HG02884 (cell line): ENCODE results near the gene MFAP3L.
A peak's percentile ranks its signal among the peaks of the same experiment; 100 is the strongest.
"Not testable (repeated sequence)": the region's sequence is repeated elsewhere in the genome, so short reads cannot be mapped to it uniquely, and the experiment has no call there.

Source experiments
- ATAC-seq: cut with Tn5 transposase; IDR thresholded peaks from one replicate; pipeline ENCODE4 v1.9.1; 2021; ENCODE audit warnings: mild to moderate bottlenecking, moderate library complexity; ENCODE audit not compliant: unreplicated experiment

Gene MFAP3L

GRCh38 chr4:170026253-170027021 lies at the start of gene MFAP3L:
Gene MFAP3L, minus strand, starts transcription at chr4:170026395. Its CDS starts 20,518 bp downstream, at chr4:170005877.
- peak; percentile 77 for ATAC-seq

DNA sequence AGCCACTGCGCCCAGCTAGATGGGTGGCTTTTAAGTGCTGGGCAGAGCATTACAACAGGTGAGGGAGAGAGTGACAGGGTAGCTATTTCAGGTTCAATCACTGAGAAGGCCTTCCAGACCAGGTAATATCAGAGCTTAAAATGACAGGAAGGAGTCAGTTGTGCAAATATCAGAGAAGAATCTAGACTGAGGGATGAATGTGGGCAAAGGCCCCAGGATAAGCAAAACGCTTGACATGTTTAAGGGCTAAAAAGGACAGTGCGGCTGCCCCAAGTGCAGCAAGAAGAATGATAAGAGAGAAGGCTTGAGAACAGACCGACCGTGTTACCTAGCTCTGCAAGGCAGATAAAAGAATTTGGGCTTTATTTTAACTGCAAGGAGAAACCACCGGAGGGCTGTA lies 45.0 kb upstream of the MFAP3L start:
- no peak for ATAC-seq

DNA sequence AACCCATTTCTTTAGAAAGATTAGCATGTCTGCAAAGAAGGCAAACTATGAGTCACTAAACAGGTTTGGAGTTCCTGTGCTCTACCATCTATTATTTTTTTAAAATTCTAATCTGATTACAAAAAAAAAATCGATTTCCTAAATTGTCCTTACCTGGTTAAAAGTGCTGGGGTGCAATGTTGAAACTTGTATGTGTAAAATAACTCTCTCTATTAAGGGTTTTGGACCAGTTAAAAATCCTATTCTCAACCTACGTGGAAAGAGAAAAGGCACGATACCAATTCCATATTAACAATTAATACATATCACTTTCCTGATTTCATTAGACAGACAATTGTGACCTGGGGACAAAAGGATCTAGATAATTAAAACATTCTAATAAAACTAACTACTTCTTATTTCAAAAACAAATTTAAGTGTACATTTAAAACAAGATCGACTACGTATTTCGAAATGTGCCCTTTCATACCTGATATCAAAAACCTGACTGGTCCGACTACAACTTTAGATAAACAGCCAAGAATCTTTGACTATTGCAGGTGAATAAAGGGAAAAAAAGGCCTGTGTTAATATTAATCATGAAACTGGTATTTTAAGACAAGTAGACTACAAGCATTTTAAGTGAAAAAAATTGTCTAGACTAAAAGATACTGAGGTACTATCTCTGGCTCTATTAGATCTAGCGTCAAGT lies 42.4 kb upstream of the MFAP3L start:
- ATAC-seq: no peak

DNA sequence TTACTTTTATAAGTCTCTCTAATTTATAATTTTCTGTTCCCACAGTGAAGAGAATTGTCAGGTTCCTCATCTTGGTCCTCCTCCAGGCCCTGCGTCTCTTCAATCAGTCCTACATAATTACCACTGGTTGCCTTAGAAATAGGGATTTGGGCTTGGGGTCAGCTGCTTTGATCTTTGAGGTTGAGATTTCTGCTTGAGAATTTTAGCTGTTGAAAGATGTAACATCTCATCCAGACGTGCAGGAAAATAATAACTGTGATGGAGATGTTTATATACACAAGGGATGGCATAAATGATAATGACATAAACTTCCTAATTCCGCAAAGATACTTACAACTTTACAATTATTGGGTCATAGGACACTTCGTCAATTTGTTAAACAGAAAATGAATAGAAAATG lies 33.2 kb upstream of the MFAP3L start:
- no peak for ATAC-seq

GRCh38 chr4:170058826-170059225 lies 32.6 kb upstream of the MFAP3L start:
- ATAC-seq: no peak

GRCh38 chr4:170057866-170058265 lies 31.7 kb upstream of the MFAP3L start:
- no peak for ATAC-seq

- no peak for ATAC-seq
Observed at GRCh38 chr4:170052919-170053318, 26.7 kb upstream of the MFAP3L start.

DNA sequence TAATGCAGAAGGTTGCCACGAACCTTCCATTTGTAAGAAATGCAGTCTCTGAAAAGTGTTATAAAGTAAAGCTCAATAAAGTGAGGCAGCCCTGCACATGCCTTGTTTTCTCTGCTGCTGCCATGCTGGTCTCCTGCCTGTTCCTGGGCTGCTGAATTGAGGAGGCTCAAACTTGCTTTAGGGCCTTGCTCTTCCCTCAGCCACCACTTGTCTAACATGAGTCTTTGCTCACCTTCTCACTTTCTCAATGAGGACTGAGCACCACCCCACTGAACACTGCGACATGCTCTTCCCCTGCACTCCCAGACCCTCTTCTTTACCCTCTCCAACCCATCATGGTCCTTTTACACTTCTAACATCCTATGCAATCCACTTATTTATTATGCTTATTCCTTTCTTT lies 25.2 kb upstream of the MFAP3L start:
- ATAC-seq: no peak

DNA sequence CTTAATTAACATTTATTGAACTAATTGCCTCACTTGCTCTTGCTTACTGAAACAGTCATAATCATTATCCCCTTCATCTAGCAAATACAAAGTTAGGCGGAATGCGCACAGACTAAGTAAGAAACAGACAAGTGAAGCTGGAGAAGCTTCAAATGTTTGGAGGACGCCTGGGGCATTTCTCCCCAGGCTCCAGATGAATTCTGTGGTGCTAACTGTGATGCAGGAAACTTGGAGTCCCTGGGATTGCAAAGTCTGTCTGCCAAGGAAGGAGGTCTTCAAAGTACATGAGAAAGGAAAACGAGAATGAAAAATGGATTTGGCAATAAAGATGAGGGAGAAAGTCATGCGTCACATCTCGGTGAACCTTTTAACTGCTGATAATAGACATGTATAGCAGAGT lies 23.6 kb upstream of the MFAP3L start:
- no peak for ATAC-seq

GRCh38 chr4:170047771-170048354 lies 21.7 kb upstream of the MFAP3L start:
- ATAC-seq: no peak

DNA sequence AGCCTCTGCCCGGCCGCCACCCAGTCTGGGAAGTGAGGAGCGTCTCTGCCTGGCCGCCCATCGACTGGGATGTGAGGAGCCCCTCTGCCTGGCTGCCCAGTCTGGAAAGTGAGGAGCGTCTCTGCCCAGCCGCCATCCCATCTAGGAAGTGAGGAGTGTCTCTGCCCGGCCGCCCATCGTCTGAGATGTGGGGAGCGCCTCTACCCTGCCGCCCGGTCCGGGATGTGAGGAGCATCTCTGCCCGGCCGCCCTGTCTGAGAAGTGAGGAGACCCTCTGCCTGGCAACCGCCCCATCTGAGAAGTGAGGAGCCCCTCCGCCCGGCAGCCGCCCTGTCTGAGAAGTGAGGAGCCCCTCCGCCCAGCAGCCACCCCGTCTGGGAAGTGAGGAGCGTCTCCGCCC lies 20.0 kb upstream of the MFAP3L start:
- ATAC-seq: not testable (repeated sequence)

DNA sequence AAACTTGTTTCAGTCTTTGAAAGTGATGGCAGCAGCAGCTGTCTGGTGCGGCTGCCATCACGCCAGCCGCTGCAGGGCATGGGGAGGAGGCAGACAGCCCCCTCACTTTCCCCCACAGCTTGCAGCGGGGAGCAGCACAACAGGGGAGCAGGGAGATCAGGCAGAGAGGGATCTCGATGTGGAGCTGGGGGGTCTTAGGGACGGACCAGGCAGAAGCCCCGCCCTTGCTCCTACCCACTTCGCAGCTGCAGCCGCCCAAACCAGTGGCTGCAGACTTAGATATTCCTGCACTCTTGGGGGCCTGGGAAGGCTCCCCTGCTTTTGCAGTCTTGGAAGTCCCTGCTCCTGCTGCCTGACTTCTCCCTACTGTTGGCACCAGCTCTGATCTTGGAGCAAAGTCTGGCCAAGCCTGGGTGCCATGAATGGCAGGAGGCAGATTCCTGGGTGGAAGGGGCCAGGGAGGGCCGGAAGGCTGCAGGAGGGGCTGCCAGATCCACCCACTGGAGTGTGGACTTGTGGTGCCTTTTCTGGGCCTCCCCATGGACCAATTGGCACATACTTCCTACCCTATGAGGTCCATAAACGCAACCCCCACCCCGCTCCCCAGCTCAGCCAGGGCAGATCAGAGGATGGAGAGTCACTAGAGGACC lies 14.0 kb upstream of the MFAP3L start:
- no peak for ATAC-seq

GRCh38 chr4:170038769-170039168 lies 12.6 kb upstream of the MFAP3L start:
- no peak for ATAC-seq

DNA sequence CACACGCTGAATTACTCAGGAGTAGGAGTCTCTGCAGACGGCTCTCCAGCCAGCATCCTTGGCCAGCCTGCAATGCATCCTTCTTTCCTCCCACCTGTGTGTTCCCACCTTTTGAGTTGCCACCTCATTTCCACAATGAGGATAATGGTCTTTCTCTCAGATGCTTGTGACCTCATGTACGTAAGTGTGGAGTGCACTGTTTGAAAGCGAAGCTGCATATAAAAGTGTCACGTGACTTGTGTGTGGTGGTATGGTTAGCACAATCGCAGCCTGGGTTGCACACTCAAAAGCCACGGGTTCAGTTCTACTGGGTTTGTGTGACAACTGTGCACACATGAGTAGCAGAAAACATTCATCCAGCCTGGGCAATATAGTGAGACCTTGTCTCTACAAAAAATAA lies 12.0 kb upstream of the MFAP3L start:
- no peak for ATAC-seq

GRCh38 chr4:170037481-170037880 lies 11.3 kb upstream of the MFAP3L start:
- no peak for ATAC-seq

- ATAC-seq: no peak
Observed at GRCh38 chr4:170035845-170036244, 9.7 kb upstream of the MFAP3L start.

DNA sequence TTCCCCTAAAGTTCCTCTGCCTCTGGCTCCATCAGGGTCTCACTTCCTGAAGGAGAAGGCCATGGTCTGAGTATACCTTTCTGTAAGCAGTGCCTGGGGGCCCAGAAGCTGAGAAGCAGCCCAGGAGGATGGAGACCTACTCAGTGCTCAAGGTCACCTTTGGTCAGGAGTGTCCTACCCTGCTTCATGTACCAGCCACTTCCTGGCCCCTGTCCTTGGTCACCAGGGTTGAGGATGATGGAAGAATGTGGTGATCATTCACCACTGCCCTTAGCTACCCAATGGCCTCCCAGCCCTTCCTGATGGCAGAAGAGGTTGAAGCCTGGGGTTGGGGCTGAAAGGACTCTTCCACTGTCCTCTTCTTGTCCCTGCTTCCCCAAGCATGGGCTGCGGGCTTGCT lies 9.0 kb upstream of the MFAP3L start:
- ATAC-seq: no peak

DNA sequence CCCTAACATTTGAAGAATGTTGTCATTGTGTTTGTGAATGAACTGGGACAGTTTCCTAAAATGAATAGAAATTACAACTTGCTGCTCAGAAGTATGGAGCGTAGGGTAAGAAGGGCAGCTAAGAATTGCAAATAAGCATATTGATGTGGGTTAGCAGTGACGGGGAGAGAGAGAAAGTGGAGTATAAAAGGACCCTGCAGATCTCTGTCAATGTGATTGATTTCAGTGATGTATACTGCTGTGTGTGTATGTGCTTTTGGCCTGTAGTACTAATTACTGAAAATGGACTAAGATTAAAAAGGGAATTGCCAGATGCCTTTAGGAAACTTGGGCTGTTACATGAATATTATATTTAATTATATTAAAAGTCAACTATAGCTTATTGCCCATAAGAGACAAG lies 7.8 kb upstream of the MFAP3L start:
- ATAC-seq: no peak

DNA sequence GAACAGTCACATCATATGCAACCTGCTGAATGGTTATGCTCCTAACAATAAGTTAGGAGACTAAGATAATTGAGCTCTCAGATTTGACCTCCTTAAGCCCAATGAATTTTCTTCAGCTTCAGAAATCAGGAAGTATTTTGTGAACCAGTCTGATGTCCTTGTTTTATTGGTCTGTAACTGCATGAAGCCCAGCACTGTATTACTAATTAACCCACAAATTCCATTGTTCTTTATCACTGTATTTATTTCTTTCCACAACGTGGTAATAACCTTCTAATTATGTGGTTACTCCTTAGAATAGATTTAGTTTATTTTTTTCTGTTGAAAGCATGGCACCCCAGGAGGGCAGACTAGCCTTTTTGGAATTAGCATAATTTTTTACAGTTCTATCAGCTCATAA lies 3.9 kb upstream of the MFAP3L start:
- ATAC-seq: no peak

DNA sequence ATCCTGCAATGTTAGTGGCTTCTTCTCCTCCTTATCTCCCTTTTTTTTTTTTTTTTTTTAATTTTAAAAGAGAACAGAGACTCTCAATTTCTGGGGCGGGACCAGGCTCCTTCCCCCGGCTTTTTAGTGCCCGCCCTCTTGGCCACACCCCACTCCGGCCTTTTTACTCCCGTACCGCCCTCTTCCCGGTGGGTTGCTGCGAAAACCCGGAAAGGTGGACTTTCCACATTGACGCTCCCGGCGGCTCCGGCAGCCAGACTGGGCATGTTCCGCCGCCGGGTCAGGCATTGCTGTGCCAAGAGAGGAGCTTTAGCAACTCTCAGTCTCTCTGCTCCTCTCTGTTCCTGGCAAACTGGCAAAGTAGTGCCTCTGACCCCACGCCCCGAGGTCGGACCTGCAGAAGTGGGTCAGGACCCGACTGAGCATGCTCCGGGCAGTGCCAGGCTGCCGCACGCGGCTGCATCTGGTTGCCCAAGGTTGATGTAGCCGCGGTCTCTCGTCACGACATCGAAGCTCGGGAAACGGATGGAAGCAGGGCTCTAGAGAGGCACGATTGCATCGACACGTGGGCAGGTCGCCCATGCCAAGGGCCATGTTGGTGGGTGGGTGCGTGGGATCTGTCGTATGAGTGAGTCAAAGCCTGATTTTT lies 1.1 kb upstream of the MFAP3L start:
- peak; percentile 59 for ATAC-seq
